Activated CD4-positive, alpha-beta T cell treated with anti-CD3 and anti-CD28 coated beads, Interleukin-2, amount 50 U/mL, for 1 hour (primary cell): ENCODE data around the gene CCR5AS.
"Not testable (repeated sequence)": the region's sequence is repeated elsewhere in the genome, so short reads cannot be mapped to it uniquely, and the experiment has no call there.

Source experiments
- DNase-seq: peaks from one replicate; pipeline ENCODE4 v3.0.0-alpha.2; 2020

Gene CCR5AS

DNA sequence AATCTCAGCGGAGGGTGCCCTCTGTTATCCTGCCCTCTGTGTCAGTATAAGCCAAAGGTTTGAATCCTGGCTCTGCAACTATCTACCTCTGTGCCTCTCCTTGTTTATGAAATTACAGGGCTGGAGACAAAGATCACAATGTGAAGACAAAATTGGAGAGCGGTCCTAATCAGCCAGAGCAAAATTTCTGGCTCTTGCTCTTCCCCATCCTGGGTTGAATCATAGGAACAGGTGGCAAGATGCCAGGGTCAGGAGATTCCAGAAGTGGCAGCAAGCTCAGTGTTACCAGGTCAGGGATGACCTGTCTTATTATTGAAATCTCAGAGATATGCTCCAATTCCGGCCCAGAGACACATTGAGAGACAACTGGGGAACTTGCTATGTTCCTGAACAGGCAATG lies 55.2 kb downstream of the CCR5AS start:
- DNase-seq = no peak

GRCh38 chr3:46350262-46350565 lies 56.7 kb downstream of the CCR5AS start:
- no peak for DNase-seq

DNA sequence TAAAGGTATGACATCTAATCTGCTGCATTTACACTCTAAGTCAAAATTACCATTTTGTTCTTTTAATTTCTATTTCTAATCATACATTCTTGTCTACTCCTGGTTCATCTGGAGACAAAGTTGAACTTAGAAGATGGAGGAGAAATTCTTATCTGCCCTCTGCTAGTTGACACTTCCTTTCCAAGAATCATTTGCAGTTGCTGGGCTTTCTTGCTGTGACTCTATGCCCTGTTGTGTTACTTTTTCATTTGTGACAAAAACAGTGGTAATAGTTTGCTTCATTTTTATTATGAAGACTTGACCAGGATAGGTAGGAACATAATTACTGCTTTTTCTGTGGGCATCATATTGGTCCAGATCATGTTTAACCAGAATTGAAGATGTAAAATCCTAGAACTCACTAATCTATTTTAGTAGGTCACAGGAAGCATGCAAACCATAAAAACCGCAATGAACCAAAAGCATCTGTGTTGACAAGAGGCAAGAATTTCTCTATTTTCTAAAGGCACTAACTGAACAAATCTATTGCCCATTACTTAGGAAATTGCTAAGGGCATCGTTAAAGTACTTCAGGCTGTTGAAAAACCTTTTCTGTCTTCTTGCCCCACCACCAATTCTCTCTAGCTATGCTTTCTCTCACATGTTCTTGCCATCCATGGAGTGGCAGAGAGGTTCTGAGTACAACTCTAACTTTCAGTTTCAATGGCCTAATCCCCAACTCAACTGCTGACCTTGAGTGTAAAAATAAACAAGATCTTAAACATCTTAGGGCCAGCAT lies 57.2 kb downstream of the CCR5AS start:
- no peak for DNase-seq

- no peak for DNase-seq
Measured at GRCh38 chr3:46348823-46349482, 57.9 kb downstream of the CCR5AS start.

DNA sequence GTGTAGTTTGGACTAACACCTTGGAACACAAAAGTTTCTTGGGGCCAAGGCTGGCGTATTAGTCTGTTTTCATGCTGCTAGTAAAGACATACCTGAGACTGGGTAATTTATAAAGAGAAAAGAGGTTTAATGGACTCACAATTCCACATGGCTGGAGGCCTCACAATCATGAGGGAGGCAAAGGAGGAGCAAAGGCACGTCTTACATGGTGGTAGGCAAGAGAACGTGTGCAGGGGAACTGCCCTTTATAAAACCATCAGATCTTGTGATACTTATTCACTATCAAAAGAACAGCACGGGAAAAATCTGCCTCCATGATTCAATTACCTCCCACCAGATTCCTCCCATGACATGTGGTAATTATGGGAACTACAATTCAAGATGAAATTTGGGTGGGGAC lies 62.4 kb downstream of the CCR5AS start:
- no peak for DNase-seq

- DNase-seq = no peak
Measured at GRCh38 chr3:46338840-46339239, 68.0 kb downstream of the CCR5AS start.

DNA sequence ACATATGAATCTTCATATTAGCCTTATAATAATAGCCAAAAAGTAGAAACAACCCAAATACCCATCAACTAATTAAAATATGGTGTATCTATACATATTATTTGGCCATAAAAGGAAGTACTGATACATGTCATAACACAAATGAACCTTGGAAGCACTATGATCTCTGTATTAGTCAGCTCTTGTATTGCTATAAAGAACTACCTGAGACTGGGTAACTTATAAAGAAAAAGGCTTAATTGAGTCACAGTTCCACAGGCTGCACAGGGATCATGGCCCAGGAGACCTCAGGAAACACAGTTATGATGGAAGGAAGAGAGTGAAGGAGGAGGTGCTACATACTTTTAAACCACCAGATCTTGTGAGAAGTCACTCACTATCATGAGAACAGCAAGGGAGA lies 69.0 kb downstream of the CCR5AS start:
- DNase-seq = no peak

DNA sequence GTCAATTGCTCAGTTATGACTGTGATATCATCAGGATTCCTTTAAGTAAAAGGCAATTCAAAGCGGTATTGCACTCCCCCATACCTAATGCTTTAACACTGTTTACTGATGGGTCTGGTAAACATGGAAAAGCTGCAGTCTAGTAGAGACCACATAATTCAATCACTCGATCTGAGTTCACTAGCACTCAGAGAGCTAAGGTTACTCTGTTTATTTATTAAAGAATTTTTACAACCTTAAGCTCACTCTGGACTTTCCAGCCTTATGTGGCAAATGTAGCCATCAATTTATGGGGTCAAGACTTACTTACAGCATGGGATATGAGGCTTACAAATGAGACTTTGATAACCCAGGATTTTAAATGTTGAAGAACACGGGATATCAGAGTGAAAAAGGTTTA lies 71.3 kb downstream of the CCR5AS start:
- DNase-seq = no peak

- no peak for DNase-seq
Measured at GRCh38 chr3:46334741-46335478, 72.0 kb downstream of the CCR5AS start.

- DNase-seq = not testable (repeated sequence)
Measured at GRCh38 chr3:46330676-46331075, 76.2 kb downstream of the CCR5AS start.

- no peak for DNase-seq
Measured at GRCh38 chr3:46325645-46326300, 81.1 kb downstream of the CCR5AS start.

GRCh38 chr3:46324036-46324435 lies 82.8 kb downstream of the CCR5AS start:
- no peak for DNase-seq

GRCh38 chr3:46321461-46322104 lies 85.3 kb downstream of the CCR5AS start:
- no peak for DNase-seq

DNA sequence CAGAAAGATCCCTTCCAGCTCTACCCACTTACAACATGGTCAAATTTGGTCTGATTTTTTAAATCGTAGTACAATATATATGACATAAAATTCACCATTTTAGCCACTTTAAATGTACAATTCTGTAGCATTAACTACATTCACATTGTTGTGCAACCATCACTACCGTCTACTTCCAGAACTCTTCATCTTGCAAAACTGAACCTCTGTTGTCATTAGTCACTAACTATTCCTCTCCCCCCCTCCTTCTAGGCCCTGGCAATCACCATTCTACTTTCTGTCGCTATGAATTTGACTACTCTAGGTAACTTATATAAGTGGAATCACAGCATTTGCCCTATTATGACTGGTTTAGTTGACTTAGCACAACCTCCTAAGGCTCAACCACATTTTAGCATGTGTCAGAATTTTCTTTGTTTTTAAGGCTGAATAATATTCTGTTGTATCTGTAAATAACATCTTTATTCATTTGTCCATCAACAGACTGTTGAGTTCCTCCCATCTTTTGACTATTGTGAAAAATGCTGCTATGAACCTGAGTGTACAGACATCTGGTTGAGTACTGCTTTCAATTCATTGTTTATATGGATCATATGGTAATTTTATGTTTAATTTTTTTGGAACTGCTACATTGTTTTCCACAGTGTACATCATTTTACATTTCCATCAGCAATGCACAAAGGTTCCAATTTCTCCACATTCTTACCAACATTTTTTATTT lies 88.5 kb downstream of the CCR5AS start:
- DNase-seq = no peak

- DNase-seq = no peak
Measured at GRCh38 chr3:46316206-46316605, 90.7 kb downstream of the CCR5AS start.

DNA sequence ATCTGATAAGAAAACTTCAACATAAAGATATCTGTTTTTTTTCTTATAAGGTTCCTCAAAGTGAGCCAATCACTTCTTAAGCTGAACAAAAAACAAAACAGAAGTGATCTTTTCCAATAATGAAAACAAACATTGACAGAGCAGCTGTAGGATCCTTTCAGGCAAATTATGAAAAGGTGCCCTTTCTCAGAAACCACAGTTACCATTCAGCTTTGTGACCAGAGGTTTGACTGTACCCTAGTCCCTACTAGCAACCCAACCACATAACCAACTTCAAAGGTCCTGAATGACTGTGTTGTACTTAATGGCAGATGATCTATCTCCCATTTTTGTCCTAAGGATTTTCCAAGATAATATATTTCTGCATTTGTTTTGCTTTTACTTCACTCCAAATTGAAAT lies 92.3 kb downstream of the CCR5AS start:
- no peak for DNase-seq
